Anterior cingulate cortex (tissue), 58 donors: ENCODE results near the gene ATMIN.
A peak's percentile ranks its signal among the peaks of the same experiment; 100 is the strongest.

Experiments
- DNase-seq, 58 donors: peaks; one replicate each; lab custom pipeline; 2025; lab: John Stamatoyannopoulos, UW

The ATMIN gene

GRCh38 chr16:81035398-81035974, at the start of gene ATMIN:
Gene ATMIN (plus strand): TSS chr16:81035842. CDS start chr16:81035871, 29 bp downstream.
- peak in 54 of 58 donors; percentile 15 to 81 (median 66) for DNase-seq

DNA sequence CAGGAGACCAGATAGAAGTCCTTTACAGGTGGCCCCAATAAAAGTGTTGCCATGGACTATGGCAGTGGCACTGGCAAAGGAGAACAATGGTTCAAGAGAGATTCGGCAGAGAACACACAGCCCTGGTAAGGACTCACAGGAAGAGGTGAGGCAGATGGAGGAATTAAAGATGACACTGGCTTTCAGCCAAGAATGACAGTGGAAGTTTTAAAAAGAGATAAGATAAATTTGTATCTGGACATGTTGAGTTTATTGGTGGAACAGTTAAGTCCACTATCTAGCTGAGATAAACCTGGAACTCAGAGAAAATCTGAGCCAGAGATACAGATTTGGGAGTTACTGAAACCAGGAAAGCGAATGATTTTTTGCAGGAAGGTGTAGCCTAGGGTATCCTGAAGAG, 49.1 kb upstream of the ATMIN start:
- DNase-seq: no peak

DNA sequence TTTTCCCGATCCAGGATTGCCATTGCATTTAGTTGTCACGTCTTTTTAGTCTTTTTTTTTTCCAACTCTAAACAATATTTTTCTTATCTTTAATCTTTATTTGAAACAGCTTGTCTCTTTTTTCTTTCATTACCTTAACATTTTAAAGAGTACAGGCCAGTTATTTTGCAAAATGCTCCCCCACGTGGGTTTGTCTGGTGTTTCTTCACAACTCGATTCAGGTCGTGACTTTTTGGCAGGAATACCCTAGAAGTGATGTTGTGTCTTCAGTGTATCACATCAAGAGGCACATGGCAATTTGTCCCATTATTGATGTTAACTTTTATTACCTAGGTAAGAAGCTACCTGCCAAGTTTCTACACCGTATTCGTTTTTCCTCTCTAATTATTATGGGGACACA, 46.9 kb upstream of the ATMIN start:
- DNase-seq: no peak

GRCh38 chr16:80989801-80990200, 45.8 kb upstream of the ATMIN start:
- DNase-seq: no peak

GRCh38 chr16:80990577-80990976, 45.1 kb upstream of the ATMIN start:
- no peak for DNase-seq

- no peak for DNase-seq
Measured at GRCh38 chr16:80990978-80991377, 44.7 kb upstream of the ATMIN start.

DNA sequence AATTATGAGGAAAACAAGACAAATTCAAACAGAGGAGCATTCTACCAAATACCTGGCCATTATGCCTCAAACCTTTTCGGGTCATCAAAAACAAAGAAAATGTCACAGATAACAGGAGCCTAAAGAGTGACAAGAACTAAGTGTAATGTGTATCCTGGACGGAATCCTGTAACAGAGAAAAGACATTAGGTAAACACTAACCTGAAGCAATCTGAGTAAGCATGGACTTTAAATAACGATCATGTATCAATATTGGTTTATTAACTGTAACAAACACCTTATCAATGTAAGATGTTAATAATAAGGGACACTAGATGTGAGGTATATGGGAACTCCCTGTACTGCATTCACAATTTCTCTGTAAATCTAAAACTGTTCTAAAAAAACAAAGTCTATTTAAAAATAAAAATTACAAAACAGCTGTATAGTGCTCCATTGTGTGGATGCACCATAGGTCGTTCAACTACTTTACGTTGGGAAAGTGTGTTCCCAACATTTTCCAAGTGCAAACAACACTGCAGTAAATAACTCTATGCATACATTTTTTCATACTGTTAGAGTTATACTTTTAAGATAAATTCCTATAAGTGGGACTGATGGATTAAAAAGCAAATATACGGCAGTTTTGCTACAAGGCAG, 43.7 kb upstream of the ATMIN start:
- DNase-seq: no peak

GRCh38 chr16:80992676-80993293, 42.9 kb upstream of the ATMIN start:
- DNase-seq: no peak

DNA sequence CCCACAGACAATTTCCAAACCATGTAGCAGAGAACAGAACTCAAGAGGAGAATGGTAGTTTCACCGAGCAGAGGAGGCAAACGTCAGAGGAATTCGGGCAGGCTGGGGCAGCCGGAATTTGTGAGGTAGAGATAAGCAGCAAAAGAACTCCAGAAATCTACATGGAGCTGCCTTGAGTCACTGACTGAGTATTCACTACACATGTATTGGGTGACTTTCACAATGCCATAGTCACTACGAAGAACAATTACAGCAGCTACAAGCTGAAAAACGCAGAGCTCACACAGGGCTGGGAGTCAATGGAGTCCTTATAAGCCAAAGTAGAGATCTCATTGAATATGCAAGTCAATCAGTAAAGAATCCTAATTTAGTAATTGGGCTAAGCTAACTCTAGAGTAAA, 42.3 kb upstream of the ATMIN start:
- peak in 5 of 58 donors; percentile 13 to 49 (median 16) for DNase-seq

GRCh38 chr16:80993834-80994233, 41.8 kb upstream of the ATMIN start:
- DNase-seq: no peak

DNA sequence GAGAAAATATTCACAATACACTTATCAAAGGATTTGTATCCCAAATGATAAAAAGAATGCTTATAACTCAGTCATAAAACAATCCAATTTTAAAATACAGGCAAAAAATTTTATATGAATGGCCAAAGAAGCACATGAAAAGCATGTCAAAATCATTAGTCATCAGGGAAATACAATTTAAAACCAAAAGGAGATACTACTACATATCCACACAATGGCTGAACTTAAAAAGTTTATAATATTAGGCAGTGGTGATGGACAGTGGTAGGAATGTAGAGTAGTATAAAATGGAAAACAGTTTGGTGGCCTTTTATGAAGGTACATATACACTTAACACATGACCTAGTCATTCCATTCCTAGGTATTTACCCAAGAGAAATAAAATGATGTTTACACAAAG, 41.2 kb upstream of the ATMIN start:
- no peak for DNase-seq

DNA sequence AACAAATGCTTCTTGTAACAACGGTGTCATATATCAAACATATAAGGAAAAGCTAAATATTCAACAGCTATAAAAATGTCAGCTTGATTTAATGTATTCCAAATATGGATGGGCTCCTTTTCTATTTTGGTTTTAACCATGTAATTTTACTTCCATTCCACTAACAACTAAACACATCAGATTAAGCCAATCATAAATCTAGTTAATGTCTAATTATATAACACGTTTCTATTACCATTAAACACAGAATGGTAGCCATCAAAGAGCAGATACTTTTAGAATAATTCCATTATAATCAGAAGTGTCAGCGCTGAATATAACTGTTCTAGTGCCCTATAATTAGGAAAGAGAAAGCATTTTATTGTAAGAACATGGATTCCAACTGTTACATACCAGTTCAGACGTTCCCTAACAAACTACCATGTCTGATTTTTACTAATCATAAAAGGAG, 38.9 kb upstream of the ATMIN start:
- DNase-seq: no peak

GRCh38 chr16:80997139-80997798, 38.4 kb upstream of the ATMIN start:
- DNase-seq: no peak

- DNase-seq: no peak
Measured at GRCh38 chr16:80997964-80998620, 37.5 kb upstream of the ATMIN start.

- no peak for DNase-seq
Measured at GRCh38 chr16:81000873-81001272, 34.8 kb upstream of the ATMIN start.

- DNase-seq: no peak
Measured at GRCh38 chr16:81001330-81001729, 34.3 kb upstream of the ATMIN start.

- DNase-seq: no peak
Measured at GRCh38 chr16:81003064-81003463, 32.6 kb upstream of the ATMIN start.

DNA sequence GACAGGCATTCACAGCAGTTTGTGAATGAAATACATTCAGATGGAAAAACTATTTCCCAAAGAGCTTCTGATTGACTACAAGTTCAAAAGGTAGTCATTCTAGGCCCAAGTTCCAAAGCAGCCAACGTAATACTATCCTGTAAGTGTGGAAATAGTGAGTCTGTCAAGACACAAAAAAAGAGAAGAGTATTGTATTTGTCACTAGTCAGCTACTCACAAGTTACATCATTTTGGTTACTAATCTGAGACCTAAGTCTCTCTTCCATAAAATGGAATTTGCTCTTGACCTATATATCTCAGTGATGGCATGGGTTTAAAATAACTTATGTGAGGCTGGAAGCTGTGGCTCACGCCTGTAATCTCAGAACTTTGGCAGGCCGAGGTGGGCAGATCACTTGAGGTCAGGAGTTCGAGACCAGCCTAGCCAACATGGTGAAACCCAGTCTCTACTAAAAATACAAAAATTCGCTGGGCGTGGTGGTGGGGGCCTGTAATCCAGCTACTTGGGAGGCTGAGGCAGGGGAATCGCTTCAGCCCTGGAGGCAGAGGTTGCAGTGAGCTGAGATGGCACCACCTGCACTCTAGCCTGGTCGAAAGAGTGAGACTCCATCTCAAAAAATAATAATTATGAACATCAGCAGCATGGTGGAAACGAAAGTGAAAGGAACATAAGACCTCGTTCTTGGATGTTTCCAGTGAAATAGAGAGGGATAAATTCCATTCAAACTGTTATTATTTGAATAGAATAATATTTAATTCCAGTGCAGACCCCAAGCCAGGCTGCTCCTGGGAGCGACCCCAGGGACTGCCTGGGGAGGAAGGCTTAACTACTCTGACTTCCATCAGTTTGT, 31.8 kb upstream of the ATMIN start:
- DNase-seq: no peak

GRCh38 chr16:81004646-81005353, 30.8 kb upstream of the ATMIN start:
- peak in 6 of 58 donors; percentile 5 to 61 (median 26) for DNase-seq
